ENCODE measurements around the gene DOK7.

DOK7 gene

DNA sequence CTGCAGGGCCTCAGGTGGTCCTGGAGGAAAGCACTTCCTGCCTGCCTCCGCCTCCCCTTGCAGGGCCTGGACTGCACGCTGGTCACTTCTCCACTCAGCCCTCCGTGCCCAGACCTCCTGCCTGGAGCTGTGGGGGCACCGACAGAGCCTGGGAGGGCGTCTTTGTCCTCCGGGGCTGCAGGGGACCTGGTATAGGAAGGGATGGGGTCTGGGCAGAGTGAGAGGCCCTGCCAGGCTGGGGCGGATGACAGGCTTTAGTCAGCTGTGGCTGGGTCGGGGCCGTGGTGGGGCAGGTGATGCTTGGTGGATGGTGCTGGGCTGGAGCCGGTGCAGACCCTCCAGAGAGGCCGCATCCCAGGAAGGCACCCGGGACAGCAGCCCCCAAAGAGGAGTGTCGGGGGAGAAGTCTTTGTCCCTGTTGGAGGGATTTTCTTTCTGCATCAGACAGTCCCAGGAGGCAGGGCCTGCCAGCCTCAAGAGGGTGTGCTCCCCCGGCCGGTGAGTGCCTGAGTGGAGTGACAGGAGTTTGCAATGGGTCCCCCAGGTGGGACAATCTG lies 1.3 kb downstream of the DOK7 start:
- no peak for DNase-seq

DNA sequence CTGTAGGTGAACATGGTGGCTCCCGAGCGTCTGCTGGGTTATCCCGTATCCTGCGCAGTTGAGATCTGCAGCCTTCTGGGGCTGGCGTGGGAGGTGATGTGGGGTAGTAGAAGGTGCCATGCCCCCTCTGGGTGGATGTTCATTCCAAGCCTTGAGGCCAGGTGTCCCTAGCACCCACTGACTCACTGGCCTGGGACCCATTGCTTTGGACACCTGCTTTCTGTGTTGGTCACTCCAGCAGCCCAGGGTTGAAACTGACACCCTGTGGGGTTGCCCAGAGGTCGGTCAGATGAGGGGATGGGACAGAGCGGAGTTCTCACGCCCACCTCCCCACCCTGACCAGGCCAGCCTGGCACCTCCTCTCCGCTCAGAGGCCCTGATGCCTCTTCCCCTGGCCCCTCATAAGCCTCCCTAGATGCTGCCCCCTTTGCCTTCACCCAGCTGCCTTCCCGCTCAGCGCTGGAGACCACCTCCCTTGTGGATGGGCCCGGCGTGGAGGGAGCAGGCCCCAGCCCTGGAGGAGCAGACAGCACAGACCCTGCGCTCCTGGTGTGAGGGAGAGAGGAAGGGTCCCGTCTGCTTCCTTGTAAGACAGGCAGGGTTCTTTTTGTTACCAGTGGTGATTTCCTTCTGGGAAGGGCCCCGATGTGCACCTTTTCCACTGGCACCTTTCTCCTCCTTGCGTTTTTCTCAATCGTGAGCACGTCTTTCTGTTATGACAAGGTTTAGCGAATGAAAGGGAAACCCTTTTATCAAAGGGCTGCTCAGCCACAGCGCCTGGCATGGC lies 2.0 kb downstream of the DOK7 start:
- no peak for DNase-seq

DNA sequence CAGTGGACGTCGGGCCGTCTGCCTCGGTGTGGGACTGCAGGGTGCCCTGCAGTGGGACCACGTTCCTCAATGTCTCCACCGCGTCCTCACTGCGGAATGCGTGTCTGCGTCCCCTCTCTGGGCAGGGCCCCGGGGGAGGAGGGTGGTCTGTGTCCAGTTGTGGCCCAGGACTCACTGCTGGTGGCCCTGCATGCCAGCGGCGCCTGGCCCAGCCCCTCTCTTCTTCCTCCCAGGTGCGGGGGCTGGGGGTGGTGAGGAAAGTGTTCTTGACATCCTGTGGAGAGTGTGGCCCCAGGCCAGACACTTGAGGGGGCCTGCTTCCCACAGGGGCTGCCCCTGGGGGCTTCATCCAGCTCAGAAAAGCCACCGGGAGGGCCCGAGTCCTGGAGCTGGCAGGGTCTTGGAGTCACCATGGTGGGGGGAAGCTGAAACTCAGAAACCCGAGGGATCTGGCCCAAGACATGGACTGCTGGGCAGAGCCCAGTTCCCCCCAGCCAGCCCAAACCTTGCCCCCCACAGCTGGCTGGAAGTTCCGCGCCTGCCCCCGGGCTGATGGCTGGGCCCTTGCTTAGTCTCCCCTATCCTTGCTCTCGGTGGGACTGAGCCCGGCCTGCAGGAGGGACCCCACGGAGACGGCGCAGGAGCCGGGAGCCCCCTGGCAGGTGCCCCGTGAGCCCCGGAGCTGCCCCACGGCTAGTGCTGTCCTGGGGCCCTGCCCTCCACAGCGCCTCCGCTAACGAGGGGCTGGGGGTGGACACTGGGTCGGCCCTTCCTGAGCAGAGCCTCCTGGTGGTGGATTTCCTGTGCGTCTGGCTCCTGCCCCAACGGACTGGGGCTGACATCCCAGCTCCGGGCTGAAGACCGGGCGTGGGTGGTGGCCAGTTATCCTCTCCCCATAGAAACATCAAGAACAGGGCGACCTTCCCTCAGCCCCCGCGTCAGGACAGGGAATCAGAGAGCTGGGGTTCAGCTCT lies 2.9 kb downstream of the DOK7 start:
- DNase-seq = no peak

DNA sequence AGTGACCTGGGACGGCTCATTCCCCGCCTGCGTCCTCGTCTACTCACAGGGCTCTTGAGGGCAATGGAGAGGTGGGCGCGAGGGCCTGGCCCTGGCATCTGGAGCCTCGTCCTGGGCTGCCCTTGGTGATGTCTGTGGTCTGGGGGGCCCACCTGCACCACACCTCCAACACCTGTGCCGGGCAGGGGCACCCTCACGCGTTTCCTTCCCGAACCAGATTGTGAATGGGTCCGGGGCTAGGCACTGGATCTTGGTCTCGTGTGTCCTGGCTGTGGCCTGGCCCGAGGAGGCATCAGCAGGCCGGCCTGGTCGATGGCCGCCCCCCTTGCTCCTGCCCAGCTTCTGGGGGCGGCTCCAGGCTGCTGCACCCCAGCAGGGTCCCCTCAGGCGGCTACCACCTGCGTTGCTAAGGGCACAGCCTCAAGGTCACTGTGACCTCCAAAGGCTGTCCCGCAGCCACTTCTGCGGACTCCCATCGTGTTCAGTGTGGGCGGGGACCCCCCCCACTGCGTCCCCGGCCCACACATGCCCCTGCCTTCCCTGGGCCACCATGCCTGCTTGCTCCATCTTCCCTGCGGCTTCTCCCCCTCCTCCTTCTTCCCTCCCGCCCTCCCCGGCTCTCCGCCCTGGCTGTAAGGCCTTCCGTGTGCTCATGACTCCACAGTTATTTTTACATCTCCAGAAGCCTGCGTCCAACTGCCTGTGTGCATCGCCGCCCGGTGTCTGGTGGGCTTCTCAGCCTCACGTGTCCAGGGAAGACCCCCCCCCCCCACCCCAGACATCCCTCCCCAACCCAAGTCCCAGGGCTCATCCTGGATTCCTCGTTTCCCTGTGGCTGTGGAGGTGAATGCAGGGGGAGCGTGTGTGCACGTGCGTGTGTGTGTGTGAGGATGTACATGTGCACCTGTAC lies 3.8 kb downstream of the DOK7 start:
- DNase-seq = no peak

DNA sequence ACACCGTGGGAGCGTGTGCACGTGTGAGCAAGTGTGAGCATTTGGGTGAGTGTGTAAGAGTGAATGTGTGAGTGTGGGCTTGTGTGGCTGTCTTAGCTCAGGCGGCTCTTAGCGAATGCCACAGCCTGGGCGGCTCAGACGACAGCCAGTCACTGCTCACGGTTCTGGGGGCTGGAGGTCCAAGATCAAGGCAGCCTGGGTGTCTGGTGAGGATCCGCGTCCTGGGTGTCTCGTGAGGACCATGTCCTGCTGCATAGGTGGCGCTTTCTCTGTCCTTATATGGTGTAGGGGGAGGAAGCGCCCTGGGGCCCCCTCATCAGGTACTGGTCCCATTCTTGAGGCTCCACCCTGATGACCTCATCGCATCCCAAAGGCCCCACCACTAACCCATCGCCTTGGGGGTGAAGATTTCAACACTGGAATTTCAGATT lies 4.5 kb downstream of the DOK7 start:
- no peak for DNase-seq

DNA sequence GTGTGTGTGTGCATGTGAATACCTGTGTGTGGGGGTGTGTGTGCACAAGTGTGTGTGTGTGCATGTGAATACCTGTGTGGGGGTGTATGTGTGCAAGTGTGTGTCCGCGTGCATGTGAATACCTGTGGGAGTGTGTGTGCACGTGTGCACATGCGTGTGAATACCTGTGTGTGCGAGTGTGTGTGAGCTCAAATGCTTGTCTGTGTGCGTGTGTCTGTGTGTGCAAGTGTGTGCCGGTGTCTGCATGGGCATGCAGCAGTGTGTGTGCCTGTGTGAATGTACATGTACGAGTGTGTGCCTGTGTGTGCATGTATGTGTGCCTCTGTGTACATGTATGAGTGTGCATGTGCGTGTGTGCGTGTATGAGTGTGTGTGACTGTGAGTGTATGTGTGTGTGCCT lies 5.0 kb downstream of the DOK7 start:
- DNase-seq = no peak

DNA sequence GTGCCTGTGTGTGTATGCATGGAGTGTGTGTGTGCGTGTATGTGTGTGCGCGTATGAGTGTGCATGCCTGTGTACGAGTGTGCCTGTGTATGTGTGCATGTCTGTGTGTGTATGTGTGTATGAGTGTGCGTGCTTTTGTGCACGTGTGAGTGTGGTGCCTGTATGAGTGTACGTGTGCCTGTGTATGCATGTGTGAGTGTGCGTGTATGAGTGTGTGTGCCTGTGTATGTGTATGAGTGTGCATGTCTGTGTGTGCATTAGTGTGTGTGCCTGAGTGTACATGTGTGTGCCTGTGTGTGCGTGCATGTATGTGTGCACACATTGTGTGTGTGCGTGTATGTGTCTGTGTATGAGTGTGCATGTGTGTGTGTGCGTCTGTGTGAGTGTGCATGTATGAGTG lies 5.7 kb downstream of the DOK7 start:
- no peak for DNase-seq

DNA sequence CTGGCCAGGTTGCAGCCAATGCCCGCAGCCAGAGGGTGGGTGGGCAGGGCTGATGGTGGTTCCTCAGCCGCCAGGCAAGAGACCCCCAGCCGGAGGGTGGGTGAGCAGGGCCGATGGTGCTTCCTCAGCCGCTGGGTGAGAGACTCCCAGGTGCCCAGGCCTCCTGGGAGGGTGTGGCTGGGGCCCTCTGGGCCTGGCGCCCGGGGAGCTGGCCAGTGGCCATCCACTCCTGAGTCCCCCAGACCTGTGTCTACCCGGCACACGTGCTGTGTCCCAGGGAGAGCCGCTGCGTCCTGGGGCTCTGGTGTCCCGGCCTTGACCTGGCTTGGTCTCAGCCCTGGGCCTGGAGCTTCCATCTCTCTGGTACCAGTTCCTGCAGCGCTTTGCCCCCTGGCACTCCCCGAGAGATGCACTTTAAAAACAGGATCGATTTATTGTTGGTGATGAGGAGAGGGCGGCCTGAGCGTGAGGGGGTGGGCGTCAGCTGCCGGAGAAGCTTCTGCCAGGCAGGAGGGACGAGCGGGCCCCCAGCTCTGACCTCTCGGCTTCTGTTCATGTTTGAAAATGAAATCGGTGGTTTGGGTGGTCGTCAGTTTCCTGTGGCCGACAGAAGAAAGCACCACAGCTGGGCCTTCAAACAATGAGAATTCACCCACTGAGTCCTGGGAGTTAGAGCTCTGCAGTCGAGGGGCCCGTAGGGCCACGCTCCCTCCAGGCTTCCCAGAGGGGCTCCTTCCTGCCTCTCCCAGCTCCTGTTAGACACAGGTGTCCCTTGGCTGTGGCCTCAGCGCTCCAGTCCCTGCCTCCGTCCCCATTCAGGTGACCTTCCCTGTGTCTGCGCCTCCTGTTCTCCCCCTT lies 6.5 kb downstream of the DOK7 start:
- DNase-seq = no peak

DNA sequence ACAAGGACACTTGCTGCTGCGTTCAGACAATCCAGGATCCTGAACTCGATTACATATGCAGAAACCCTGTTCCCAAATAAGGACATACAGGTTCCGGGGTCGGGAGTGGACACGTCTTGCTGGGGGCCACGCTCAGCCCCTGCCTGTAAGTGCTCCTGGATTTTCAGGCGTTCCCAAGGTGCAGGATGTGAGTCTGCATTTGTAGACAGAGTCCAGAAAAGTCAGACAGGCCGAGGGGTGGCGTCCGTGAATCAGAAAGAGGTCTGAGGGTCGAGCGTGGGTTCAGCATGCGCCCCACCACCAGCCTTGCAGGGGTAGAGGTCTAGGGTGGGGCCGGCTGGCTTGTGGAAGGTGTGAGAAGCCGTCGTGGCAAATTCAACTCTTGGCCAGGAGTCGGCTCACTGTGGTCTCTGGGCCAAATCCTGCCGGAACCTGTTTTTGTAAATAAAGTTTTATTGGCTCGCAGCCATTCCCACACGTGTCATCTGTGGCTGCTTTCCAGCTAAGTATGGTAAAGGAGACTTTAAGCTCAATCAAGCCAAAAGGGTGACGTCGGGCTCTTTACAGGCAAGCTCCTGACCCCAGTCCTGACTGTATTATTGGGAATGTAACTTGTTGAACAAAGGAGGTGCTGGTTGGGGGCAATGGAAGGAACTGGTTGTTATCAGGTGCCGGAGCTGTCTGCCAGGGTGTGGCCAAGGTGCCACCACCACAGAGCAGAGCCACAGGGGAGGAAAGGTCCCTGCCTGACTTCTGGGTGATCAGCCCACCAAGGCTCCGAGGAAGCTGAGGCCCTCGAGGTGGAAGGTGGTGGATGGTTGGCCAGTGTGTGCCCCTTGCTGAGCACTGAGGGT lies 7.4 kb downstream of the DOK7 start:
- DNase-seq = no peak

DNA sequence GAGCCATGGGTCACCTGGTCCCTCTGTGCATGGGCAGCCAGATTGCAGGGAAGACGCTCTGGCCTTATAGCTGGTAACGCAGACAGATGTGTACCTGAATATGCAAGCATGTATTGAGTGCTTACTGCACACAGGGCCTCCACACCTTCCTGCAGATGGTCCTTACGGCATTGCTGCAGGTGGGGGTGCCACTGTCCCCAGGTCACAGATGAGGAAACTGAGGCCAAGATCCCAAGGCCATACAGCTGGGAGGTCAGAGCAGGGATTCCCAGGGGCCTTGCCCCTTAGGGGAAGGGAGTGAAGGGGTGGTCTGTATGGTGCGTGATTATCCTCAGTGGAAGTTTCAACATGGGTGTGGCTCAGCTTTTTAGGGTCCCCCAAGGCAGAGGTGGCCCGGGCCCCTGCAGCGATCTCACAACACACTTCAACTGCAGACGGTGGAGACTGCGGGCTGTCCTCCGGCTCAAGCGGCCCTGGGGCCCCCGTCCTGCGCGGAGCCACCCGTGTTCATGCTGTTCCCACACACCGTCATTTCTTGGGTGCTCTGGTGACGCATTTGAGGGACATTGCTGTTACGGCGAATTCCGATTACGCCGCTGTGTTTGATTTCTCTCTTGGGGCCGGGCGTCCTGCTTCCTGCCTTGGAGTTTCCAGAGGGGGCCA lies 8.1 kb downstream of the DOK7 start:
- no peak for DNase-seq

DNA sequence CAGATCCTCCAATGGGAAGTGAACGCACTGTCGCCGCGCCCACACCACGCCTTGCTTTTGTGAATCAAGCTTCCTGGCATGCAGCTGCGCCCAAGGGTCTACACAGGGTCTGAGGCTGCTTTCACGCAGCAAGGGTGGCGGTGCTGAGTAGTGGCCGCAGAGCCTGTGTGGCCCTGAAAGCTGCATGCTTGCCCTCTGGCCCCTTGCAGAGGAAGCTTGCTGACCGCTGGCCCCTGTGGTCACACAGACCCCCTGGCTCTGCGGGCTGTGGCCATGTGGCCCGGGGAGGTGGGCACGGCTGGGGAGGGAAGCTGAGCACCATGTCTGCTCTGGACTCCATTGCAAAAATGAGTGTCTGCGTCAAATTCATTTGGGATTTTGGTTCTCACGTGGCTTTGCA lies 8.8 kb downstream of the DOK7 start:
- DNase-seq = no peak

DNA sequence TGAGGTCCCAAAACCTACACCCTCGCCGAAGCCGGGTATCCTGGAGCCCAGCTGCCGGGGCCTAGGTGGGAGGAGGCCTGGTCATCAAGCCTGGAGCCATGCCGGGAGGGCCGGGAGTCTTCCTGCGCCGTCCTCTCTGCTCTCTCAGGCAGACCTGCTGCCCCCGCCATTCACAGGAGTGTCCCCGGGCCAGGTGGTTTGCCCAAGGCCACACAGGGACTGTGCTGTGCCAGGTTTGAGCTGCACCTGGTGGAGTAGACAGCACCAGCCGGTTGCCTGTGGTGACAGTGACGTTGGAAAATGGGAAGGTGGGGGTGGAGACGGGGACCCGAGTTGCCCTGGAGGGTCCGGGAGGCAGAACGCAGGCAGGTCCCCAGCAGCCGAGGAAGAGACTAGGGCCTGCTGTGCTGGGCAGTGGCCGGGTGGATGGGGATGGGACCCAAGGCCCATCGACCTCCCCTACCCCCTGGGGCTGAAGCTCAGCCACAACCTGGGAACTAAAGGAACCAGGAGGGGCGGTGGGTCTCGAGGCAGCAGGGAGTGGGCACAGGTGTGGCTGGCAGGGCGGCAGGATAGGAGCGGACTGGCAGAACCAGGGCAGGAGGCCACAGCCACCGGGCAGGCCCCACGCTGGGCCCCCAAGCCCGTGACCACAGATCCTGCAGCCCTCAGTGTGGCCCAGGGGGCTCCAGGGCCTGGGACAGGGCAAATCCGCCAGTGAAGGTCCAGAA lies 9.5 kb downstream of the DOK7 start:
- DNase-seq = no peak

DNA sequence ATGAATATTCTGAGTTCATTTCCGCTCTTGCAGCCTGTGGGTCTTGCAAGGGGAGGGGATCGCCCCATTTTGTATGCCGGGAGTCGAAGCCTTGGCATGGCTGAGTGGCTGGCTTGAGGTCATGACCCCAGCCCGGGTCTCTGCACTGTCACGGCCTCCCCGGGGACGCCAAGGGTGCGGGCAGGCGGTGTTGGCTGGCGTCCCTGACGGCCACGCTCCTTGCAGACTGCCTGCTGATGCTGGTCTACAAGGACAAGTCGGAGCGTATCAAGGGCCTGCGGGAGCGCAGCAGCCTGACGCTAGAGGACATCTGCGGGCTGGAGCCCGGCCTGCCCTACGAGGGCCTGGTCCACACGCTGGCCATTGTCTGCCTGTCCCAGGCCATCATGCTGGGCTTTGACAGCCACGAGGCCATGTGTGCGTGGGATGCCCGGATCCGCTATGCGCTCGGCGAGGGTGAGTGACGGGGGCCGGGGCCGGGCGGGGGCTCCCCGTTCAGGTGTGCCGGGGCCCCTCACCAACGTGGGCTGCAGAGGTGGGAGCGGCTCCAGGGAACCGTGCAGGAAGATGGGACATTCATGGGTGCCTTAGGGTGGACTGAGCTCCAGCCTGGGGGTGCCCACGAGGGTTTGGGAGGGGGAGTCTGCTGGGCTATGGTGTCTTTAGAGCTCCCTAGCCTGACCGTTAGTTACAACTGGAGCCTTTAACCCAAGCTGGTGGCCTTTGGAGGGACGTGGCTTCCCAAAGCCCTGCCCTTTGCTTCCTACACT lies 10.3 kb downstream of the DOK7 start:
- DNase-seq = no peak

DNA sequence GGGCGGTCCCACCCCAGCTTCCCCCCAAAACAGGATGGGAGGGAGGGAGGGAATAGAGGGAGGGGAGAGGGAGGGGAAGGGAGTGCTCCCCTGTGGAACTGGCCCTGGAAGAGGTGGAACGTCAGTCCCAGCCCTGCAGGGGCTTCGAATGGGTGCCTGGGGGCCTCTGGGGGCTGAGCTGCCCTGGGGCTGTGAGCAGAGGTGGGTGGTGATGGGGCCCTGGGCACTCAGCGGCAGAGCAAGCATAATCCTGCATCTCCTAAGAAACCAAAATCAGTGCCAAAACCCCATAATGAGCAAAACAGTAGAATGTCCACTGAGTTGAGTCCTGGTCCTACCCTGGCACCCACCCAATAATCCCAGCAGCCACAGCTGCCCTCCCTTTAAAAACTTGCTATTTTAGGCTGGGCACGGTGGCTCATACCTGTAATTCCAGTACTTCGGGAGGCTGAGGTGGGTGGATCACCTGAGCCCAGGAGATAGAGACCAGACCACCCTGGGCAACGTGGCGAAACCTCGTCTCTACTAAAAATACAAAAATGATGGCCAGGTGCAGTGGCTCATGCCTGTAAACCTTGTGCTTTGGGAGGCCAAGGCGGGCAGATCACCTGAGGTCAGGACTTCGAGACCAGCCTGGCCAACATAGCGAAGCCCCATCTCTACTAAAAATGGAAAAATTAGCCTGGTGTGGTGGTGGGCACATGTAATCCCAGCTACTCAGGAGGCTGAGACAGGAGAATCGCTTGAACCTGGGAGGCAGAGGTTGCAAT lies 11.1 kb downstream of the DOK7 start:
- no peak for DNase-seq

DNA sequence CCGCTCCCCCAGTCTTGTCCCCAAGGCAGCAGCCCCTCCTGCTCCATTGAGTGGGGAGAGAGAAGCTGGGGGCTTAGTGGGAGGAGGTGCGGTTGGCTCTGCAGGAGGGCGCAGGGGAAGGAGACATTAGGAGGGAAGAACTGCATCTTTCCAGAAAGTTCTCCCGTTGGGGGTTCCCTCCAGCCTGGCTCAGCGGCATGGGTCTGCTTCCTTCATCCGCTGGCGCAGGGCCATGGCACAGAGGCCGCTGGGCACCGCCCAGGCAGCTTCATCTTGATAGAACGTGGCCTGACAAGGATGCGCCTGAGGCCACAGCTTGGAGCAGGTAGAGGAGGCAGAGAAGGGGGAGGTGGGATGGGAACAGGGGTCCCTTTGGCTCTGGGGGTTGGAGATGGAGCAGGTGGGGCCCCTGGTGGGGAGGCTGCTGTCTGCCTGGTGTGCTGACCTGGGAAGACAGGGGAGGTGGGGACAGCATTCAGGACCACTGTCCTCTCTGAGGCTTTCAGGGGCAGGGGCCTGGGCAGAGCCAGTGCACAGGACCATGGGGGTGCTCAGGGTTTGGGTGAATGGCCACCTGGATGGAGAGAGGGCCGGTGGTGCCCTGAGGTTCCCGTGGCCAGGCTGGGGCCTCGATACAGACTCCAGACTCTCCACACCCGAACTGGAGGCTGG lies 12.1 kb downstream of the DOK7 start:
- no peak for DNase-seq

DNA sequence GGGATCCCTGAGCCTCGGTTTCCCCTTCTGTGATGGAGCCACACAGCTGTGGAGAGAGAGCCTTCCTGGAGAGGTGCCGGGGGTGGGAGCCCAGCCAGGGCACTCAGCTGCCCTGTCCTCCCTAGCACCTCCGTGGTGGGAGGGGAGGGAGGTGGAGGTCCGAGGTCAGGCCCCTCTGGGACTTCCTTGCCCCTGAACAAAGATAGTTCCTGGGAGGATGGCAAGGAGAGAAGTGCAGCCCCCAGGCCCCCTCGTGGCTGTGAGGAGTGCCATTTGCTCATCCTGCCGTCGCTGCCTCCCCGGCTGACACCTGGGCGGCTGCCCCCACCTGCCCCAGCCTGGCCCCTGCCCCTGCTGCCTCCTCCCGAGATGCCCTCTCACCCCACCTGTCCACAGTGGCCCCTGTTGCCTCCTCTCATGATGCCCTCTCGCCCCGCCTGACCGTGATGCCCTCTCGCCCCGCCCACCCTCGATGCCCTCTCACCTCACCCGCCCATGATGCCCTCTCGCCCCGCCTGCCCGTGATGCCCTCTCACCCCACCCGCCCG lies 12.7 kb downstream of the DOK7 start:
- DNase-seq = no peak

DNA sequence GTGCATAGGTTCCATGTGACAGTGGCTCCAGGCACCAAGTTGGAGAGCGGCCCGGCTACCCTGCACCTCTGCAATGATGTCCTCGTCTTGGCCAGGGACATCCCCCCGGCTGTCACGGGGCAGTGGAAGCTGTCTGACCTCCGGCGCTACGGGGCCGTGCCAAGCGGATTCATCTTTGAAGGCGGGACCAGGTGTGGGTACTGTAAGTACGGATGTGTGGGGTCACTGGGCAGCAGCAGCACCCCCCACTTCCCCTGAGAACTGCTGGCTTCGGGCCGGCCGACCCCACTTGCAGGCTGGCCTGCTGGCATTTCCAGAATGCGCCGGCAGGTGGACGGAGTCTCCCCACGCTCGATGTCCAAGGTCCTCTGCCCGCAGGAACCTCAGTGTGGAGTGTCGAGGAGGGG lies 13.2 kb downstream of the DOK7 start:
- DNase-seq = no peak

All from NCI-H1092 treated with DMSO at 0.1 percent for 48 hours (cell line).